Neural cell (in vitro differentiated cells): Measurements from ENCODE around the gene RNF133. TPM values are rescaled to one million over a fixed set of nuclear protein-coding genes. Genes with fewer than 3 reads are reported as not detected.

Source experiments
- H2AFZ ChIP-seq: fragments of 200-600, 300-800 bp; sonication (generic), shearing (Covaris generic); 2 replicates; pipeline ENCODE4 v1.6.0; 2014; ENCODE audit warnings: low read depth, mild to moderate bottlenecking, antibody characterized with exemption, low read length, moderate library complexity
- H3F3A ChIP-seq: fragments of 200-600 bp; shearing (Covaris generic); 2 replicates; pipeline ENCODE4 v1.6.1; 2016; ENCODE audit warnings: mild to moderate bottlenecking, moderate library complexity, mixed read lengths, antibody characterized with exemption, low read length; ENCODE audit not compliant: insufficient read depth, poor library complexity, severe bottlenecking
- H3K27ac ChIP-seq: fragments of 200-600, 300-800 bp; sonication (generic), shearing (Covaris generic); 2 replicates; pipeline ENCODE4 v1.5.1; 2014; ENCODE audit warnings: mild to moderate bottlenecking, low read length, moderate library complexity
- H3K27me3 ChIP-seq: fragments of 300-800, 200-600 bp; sonication (generic), shearing (Covaris generic); 2 replicates; pipeline ENCODE4 v1.6.0; 2014; ENCODE audit warnings: mild to moderate bottlenecking, low read depth, low read length, moderate library complexity; ENCODE audit not compliant: insufficient read depth
- H3K36me3 ChIP-seq: fragments of 300-800, 200-600 bp; sonication (generic), shearing (Covaris generic); 2 replicates; pipeline ENCODE4 v1.5.1; 2014; ENCODE audit warnings: mild to moderate bottlenecking, antibody characterized with exemption, low read length, moderate library complexity; ENCODE audit not compliant: insufficient read depth
- H3K4me2 ChIP-seq: fragments of 300-800, 200-600 bp; sonication (generic), shearing (Covaris generic); 2 replicates; pipeline ENCODE4 v1.6.0; 2014; ENCODE audit warnings: mild to moderate bottlenecking, low read length
- H3K4me3 ChIP-seq: fragments of 300-800, 200-600 bp; sonication (generic), shearing (Covaris generic); 2 replicates; pipeline ENCODE4 v1.5.1; 2014; ENCODE audit warnings: mild to moderate bottlenecking, low read length, moderate library complexity
- H3K79me2 ChIP-seq: fragments of 200-600 bp; shearing (Covaris generic); replicated peaks from 2 replicates; pipeline ENCODE4 v1.6.0; 2014; ENCODE audit warnings: mild to moderate bottlenecking, low read length, moderate library complexity; ENCODE audit not compliant: insufficient read depth
- H3K9ac ChIP-seq: fragments of 300-800, 200-600 bp; sonication (generic), shearing (Covaris generic); 2 replicates; pipeline ENCODE4 v1.6.1; 2016; ENCODE audit warnings: mild to moderate bottlenecking, low read length, mixed read lengths
- H3K9me2 ChIP-seq: fragments of 200-600 bp; shearing (Covaris generic); 2 replicates; pipeline ENCODE4 v1.6.1; 2016; ENCODE audit warnings: mild to moderate bottlenecking, low read length, mixed read lengths; ENCODE audit not compliant: insufficient read depth
- H3K9me3 ChIP-seq: fragments of 200-600, 300-800 bp; sonication (generic), shearing (Covaris generic); 2 replicates; pipeline ENCODE4 v1.6.1; 2016; ENCODE audit warnings: mild to moderate bottlenecking, mixed run types, low read length, moderate library complexity, mixed read lengths
- H4K20me1 ChIP-seq: fragments of 200-600 bp; shearing (Covaris generic); 2 replicates; pipeline ENCODE4 v1.6.1; 2016; ENCODE audit warnings: mild to moderate bottlenecking, mixed run types; ENCODE audit not compliant: insufficient read depth
- CTCF ChIP-seq: fragments of 450-650 bp; IDR thresholded peaks from 2 replicates; pipeline ENCODE4 v1.5.1; 2014; ENCODE audit warnings: antibody characterized with exemption, mild to moderate bottlenecking, moderate library complexity; ENCODE audit not compliant: poor library complexity, severe bottlenecking
- EP300 ChIP-seq: fragments of 450-650 bp; conservative IDR thresholded peaks from 2 replicates; pipeline ENCODE4 v1.6.1; 2014; ENCODE audit warnings: antibody characterized with exemption, mild to moderate bottlenecking, moderate library complexity; ENCODE audit not compliant: poor library complexity, severe bottlenecking
- EZH2 ChIP-seq: fragments of 200-600, 300-800 bp; shearing (Covaris generic), sonication (generic); IDR thresholded peaks from 2 replicates; pipeline ENCODE4 v1.6.1; 2014; ENCODE audit warnings: antibody characterized with exemption, low read length, borderline replicate concordance, mild to moderate bottlenecking; ENCODE audit not compliant: insufficient read depth, poor library complexity, severe bottlenecking
- MXI1 ChIP-seq: fragments of 450-650 bp; conservative IDR thresholded peaks from 2 replicates; pipeline ENCODE4 v1.6.1; 2014; ENCODE audit warnings: antibody characterized with exemption, mild to moderate bottlenecking; ENCODE audit not compliant: poor library complexity, severe bottlenecking
- POLR2AphosphoS5 ChIP-seq: IDR thresholded peaks from 2 replicates; pipeline ENCODE4 v1.6.1; 2012
- RAD21 ChIP-seq: fragments of 450-650 bp; conservative IDR thresholded peaks from 2 replicates; pipeline ENCODE4 v1.6.1; 2014; ENCODE audit warnings: antibody characterized with exemption, mild to moderate bottlenecking, moderate library complexity
- REST ChIP-seq: IDR thresholded peaks from 2 replicates; pipeline ENCODE4 v1.6.1; 2012; ENCODE audit warnings: borderline replicate concordance
- SMC3 ChIP-seq: fragments of 450-650 bp; conservative IDR thresholded peaks from 2 replicates; pipeline ENCODE4 v1.6.1; 2014; ENCODE audit warnings: antibody characterized with exemption, mild to moderate bottlenecking, moderate library complexity; ENCODE audit not compliant: poor library complexity
- TAF1 ChIP-seq: IDR thresholded peaks from 2 replicates; pipeline ENCODE4 v1.6.1; 2012; ENCODE audit warnings: low read depth
- polyA plus RNA-seq: library from polyadenylated mRNA; depleted of rRNA; stranded (reverse); fragments of >200 nt; gene quantifications from 2 replicates; pipeline ENCODE4 v1.2.3, GENCODE V29; 2014

The RNF133 gene
- polyA plus RNA-seq, 1 donor from 2014 or later: not detected

DNA sequence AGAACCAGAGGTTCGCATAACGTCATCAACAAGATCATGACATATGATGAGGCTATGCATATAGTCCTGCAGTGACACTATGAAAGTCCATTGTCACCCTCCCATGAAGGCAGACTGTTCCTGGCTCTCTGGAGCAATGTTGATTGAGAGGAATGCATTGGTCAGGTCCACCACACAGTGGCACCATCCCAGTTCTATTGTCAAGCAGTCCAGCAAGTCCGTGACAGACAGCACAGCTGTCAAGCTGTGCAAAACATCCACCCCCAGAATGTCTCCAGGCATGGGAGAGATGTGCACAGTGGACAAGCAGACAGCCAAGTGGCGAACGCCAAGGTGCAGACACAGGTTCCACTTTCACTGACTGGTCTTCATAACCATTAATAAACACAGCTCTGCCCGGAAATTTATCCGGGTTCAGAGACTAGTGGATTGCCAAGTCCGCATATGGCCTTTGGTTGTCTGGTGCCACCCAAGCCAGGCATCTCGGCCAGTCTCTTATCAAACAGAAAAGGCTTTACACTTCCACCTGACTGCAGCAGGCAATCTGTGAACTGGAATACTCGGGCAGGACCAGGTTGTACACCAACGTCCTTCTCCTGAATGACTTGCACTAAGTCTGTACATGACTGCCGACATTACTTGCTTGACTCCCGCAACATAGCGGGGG, 7.2 kb downstream of the RNF133 start:
- no peaks in the 10 kb centered on the region for H3K27me3 ChIP-seq
- H4K20me1 ChIP-seq: no peaks in the 10 kb centered on the region
- H2AFZ ChIP-seq: no peak overlapping the region
- H3K79me2 ChIP-seq: no peaks in the 10 kb centered on the region
- no peak overlapping the region for H3K9ac ChIP-seq
- no peak overlapping the region for H3K4me3 ChIP-seq
- no peaks in the 10 kb centered on the region for H3K9me2 ChIP-seq
- H3K27ac ChIP-seq: no peak overlapping the region
- no peak overlapping the region for H3K4me2 ChIP-seq
- H3F3A ChIP-seq: no peaks in the 10 kb centered on the region
- no peaks in the 10 kb centered on the region for H3K9me3 ChIP-seq
- no peaks in the 10 kb centered on the region for H3K36me3 ChIP-seq
- TF ChIP-seq RAD21 (no peak), EZH2 (no peak), POLR2AphosphoS5 (no peak), SMC3 (no peak), CTCF (no peak)

GRCh38 chr7:122689346-122690109, 9.4 kb downstream of the RNF133 start:
- Histone ChIP-seq H3K4me3 (no peak overlapping the region), H3K79me2 (no peaks in the 10 kb centered on the region), H3K27me3 (no peaks in the 10 kb centered on the region), H3F3A (no peaks in the 10 kb centered on the region), H3K9me2 (no peaks in the 10 kb centered on the region), H2AFZ (no peak overlapping the region), H4K20me1 (no peaks in the 10 kb centered on the region), H3K9me3 (no peaks in the 10 kb centered on the region), H3K4me2 (no peak overlapping the region), H3K9ac (no peak overlapping the region), H3K27ac (no peak overlapping the region), H3K36me3 (no peaks in the 10 kb centered on the region)
- TF ChIP-seq MXI1 (no peak), EP300 (no peak), SMC3 (no peak), EZH2 (no peak), CTCF (no peak), RAD21 (no peak), POLR2AphosphoS5 (no peak), TAF1 (no peak), REST (no peak)
